WTC11 (cell line): Measurements from ENCODE around the gene GALM. TPM values are rescaled to one million over a fixed set of nuclear protein-coding genes. Genes with fewer than 3 reads are reported as not detected.

Experiments used
- ATAC-seq: fragments of 200-7000 bp; cut with Tn5 transposase; 2 replicates; pipeline ENCODE4 v1.10.0; 2021; ENCODE audit warnings: mild to moderate bottlenecking, moderate library complexity
- CTCF ChIA-PET: fragments of 300-600 bp; sonication (Branson Sonifier 250); formaldehyde crosslinking; loops from one replicate; lab custom pipeline; 2021; ENCODE audit warnings: antibody characterized with exemption; lab: Charles Lee
- POLR2A ChIA-PET: fragments of 350-600 bp; sonication (Branson Sonifier 250); formaldehyde crosslinking; loops from one replicate; lab custom pipeline; 2021; ENCODE audit warnings: antibody characterized with exemption; lab: Charles Lee
- DNase-seq: peaks from one replicate; pipeline ENCODE4 v3.0.0; 2021; ENCODE audit warnings: low spot score
- H3K27ac Mint-ChIP-seq: 2 replicates; pipeline ENCODE4 v1.8.0; 2021; ENCODE audit warnings: mixed read lengths
- H3K27me3 Mint-ChIP-seq: 2 replicates; pipeline ENCODE4 v1.8.0; 2021; ENCODE audit warnings: low read depth, mild to moderate bottlenecking, moderate library complexity, mixed read lengths
- H3K36me3 Mint-ChIP-seq: 2 replicates; pipeline ENCODE4 v1.8.0; 2021; ENCODE audit warnings: mixed read lengths
- H3K4me1 Mint-ChIP-seq: 2 replicates; pipeline ENCODE4 v1.8.0; 2022; ENCODE audit warnings: mixed read lengths
- H3K4me3 Mint-ChIP-seq: 2 replicates; pipeline ENCODE4 v1.8.0; 2021; ENCODE audit warnings: mild to moderate bottlenecking, moderate library complexity, mixed read lengths
- H3K9me3 Mint-ChIP-seq: 2 replicates; pipeline ENCODE4 v1.8.0; 2021; ENCODE audit warnings: mixed read lengths
- ARID4B ChIP-seq: sonication (generic); formaldehyde crosslinking; IDR thresholded peaks from 2 replicates; pipeline ENCODE4 v1.8.0; 2023; ENCODE audit warnings: missing genetic modification reagents, mild to moderate bottlenecking, borderline replicate concordance
- ATF1 ChIP-seq: sonication (generic); formaldehyde crosslinking; IDR thresholded peaks from 2 replicates; pipeline ENCODE4 v1.8.1; 2023; ENCODE audit warnings: mild to moderate bottlenecking, moderate library complexity, missing genetic modification reagents
- E2F1 ChIP-seq: sonication (generic); formaldehyde crosslinking; IDR thresholded peaks from 2 replicates; pipeline ENCODE4 v1.8.0; 2022; ENCODE audit warnings: mild to moderate bottlenecking, missing genetic modification reagents
- E2F4 ChIP-seq: sonication (generic); formaldehyde crosslinking; IDR thresholded peaks from 2 replicates; pipeline ENCODE4 v1.8.1; 2022; ENCODE audit warnings: low read depth, mild to moderate bottlenecking, moderate library complexity, missing genetic modification reagents, borderline replicate concordance
- ETV6 ChIP-seq: sonication (generic); formaldehyde crosslinking; IDR thresholded peaks from 2 replicates; pipeline ENCODE4 v1.8.1; 2022; ENCODE audit warnings: mild to moderate bottlenecking, missing genetic modification reagents
- HMGA2 ChIP-seq: fragments of 250-450 bp; sonication (Bioruptor Pico); IDR thresholded peaks from 2 replicates; pipeline ENCODE4 v1.4.0; 2021; ENCODE audit warnings: mild to moderate bottlenecking, moderate library complexity
- JUN ChIP-seq: sonication (generic); formaldehyde crosslinking; IDR thresholded peaks from 2 replicates; pipeline ENCODE4 v1.8.0; 2023; ENCODE audit warnings: mild to moderate bottlenecking, missing genetic modification reagents
- NFATC4 ChIP-seq: fragments of 250-450 bp; sonication (Bioruptor Pico); IDR thresholded peaks from 2 replicates; pipeline ENCODE4 v1.9.0; 2021; ENCODE audit warnings: mild to moderate bottlenecking
- PREB ChIP-seq: sonication (generic); formaldehyde crosslinking; IDR thresholded peaks from 2 replicates; pipeline ENCODE4 v1.8.1; 2022; ENCODE audit warnings: mild to moderate bottlenecking, missing genetic modification reagents, moderate library complexity, borderline replicate concordance
- TCF7 ChIP-seq: sonication (generic); formaldehyde crosslinking; IDR thresholded peaks from 2 replicates; pipeline ENCODE4 v1.8.0; 2022; ENCODE audit warnings: mild to moderate bottlenecking, low read depth, missing genetic modification reagents, moderate library complexity
- TEAD4 ChIP-seq: sonication (generic); formaldehyde crosslinking; IDR thresholded peaks from 2 replicates; pipeline ENCODE4 v1.8.0; 2022; ENCODE audit warnings: mild to moderate bottlenecking, missing genetic modification reagents
- ZNF425 ChIP-seq: fragments of 250-450 bp; sonication (Bioruptor Pico); conservative IDR thresholded peaks from 2 replicates; pipeline ENCODE4 v1.9.0; 2021; ENCODE audit warnings: mild to moderate bottlenecking
- total RNA-seq: library from RNA; stranded (reverse); gene quantifications from 3 replicates; pipeline ENCODE4 v1.2.3, GENCODE V29; 2021
- TF ChIP-seq, protein P1 (sequence below): fragments of 250-450 bp; sonication (Bioruptor Pico); IDR thresholded peaks from 2 replicates; pipeline ENCODE4 v1.9.0; 2021; ENCODE audit warnings: mild to moderate bottlenecking
- TF ChIP-seq, protein P2 (sequence below): sonication (generic); formaldehyde crosslinking; IDR thresholded peaks from 2 replicates; pipeline ENCODE4 v1.8.1; 2022; ENCODE audit warnings: low read depth, missing genetic modification reagents, borderline replicate concordance
- TF ChIP-seq, protein P3 (sequence below): sonication (generic); formaldehyde crosslinking; conservative IDR thresholded peaks from 2 replicates; pipeline ENCODE4 v1.8.1; 2022; ENCODE audit warnings: mild to moderate bottlenecking, missing genetic modification reagents
- TF ChIP-seq, protein P4 (sequence below): fragments of 200-600 bp; IDR thresholded peaks from 2 replicates; pipeline ENCODE4 v1.8.0; 2022; ENCODE audit warnings: antibody characterized with exemption

GALM gene
- total RNA-seq, 1 experiment from 2014 or later: 11.2 TPM

DNA sequence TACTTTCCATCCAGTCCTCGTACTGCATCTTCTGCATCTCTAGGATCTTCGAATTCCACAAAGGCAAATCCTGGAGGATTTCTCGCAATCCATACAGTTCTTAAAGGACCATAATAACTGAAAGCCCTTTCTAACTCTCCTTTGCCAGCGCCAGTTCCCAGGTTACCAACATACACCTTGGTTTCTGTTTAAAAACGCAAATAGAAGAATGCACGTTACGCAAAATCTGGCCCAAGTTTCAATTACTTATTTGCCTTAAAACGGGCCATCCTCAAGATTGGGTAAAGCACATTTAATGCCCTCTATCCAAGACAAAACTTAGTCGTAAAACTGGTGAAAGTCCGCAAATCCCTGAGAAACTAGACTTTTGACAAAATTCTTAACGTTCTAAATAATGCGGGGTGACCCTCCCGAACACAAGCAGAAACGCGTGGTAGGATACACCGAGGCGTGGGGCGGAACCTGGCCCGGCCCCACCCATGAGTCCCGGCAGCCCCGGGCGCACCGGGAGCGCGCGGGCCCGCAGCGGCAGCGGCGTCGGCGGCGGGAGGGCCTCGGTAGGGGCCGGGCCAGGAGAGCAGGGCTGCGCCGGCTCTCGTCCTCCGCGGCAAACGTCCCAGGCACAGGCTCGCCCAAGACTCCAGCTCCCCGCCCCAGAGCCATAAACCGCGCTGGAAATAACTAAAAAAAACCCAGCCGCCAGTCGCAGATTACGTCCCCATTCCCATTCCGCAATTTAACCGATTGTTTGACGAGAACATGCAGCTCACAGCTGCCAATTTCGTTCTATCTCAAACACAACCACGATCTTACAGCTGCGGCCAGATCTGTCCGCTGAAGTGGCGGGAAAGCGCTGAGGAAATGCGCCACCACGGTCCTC, 84.3 kb downstream of the GALM start (continued):
- TF ChIP-seq, protein P1, sequence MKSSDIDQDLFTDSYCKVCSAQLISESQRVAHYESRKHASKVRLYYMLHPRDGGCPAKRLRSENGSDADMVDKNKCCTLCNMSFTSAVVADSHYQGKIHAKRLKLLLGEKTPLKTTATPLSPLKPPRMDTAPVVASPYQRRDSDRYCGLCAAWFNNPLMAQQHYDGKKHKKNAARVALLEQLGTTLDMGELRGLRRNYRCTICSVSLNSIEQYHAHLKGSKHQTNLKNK: peak; percentile 53; the same call in 1 of the 2 replicates
- TF ChIP-seq ARID4B (CRISPR knock-in tag): no peak

DNA sequence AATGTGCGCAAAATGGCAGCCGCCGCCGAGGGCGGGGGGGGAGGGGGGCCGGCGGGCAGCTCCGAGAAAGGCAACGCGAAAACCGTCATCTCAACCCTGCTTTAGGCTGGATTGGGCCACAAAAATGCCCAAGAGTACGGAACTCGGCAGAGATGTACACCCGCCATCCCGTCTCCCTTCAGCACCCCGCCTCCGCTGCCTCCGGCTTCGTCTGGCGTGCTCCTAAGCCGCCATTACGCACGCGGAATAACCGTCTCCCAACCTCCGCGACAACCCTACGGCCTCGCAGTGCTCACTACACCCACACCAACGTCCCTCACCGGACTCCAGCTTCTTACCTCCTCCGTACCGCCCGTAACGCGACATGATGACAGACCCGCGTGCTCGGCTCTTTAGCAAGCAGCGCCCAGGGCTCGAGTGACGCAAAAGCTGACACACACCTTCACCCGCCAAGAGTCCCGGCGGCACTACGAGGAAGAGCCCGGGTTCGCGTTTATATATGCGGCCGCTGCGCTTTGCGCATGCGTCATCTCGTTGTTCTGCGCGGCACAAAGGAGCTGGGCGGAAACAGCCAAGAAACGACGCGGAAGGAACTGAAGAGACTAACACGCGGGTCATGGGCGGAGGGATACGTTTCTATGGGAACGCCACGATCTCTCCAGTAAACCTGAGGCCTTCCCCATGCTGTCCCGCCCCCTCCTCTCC, 85.1 kb downstream of the GALM start, which contains the start of gene SRSF7:
Gene SRSF7, minus strand, starts transcription at position 471 of the 705 bp plus-strand sequence. Its CDS starts 105 bp downstream, at position 366.
- Mint-ChIP-seq H3K4me1 (peaks cover 44% of the 10 kb centered on the region), H3K36me3 (peaks cover 46% of the 10 kb centered on the region), H3K27me3 (no peaks in the 10 kb centered on the region), H3K4me3 (peak within 1 kb of the TSS; percentile 100), H3K27ac (peak within 1 kb of the TSS; percentile 100), H3K9me3 (no peaks in the 10 kb centered on the region)
- CTCF ChIA-PET: interaction anchor here (0.6 to 2.1 kb wide), 4 partner anchors 148 to 300 kb away, joined by 3 to 5 read pairs (median 4); no protein-coding TSS in a partner anchor
- POLR2A ChIA-PET: interaction anchor here (0.5 to 2.4 kb wide), 40 partner anchors 8 to 1784 kb away, joined by 3 to 55 read pairs (median 4); partner anchors contain the start of genes ATL2, DHX57, GALM and HNRNPLL
- DNase-seq (peak; percentile 97), ATAC-seq (peak; percentile 89)
- TF ChIP-seq NFATC4 (CRISPR knock-in tag) (peak; percentile 88), ETV6 (peak; percentile 97), JUN (CRISPR knock-in tag) (peak; percentile 84; the same call in 1 of the 2 replicates), TEAD4 (peak; percentile 90), ATF1 (CRISPR knock-in tag) (peak; percentile 81; the same call in 1 of the 2 replicates), E2F4 (CRISPR knock-in tag) (peak; percentile 62; the same call in 1 of the 2 replicates), ZNF425 (CRISPR knock-in tag) (no peak), PREB (CRISPR knock-in tag) (peak; percentile 91; the same call in 1 of the 2 replicates), TCF7 (CRISPR knock-in tag) (0 out of 2 replicates have a peak, but pooled peaks have one; percentile 62), HMGA2 (CRISPR knock-in tag) (peak; percentile 69), E2F1 (CRISPR knock-in tag) (peak; percentile 52)
- TF ChIP-seq, protein P2, sequence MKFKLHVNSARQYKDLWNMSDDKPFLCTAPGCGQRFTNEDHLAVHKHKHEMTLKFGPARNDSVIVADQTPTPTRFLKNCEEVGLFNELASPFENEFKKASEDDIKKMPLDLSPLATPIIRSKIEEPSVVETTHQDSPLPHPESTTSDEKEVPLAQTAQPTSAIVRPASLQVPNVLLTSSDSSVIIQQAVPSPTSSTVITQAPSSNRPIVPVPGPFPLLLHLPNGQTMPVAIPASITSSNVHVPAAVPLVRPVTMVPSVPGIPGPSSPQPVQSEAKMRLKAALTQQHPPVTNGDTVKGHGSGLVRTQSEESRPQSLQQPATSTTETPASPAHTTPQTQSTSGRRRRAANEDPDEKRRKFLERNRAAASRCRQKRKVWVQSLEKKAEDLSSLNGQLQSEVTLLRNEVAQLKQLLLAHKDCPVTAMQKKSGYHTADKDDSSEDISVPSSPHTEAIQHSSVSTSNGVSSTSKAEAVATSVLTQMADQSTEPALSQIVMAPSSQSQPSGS (CRISPR knock-in tag): no peak
- TF ChIP-seq, protein P3, sequence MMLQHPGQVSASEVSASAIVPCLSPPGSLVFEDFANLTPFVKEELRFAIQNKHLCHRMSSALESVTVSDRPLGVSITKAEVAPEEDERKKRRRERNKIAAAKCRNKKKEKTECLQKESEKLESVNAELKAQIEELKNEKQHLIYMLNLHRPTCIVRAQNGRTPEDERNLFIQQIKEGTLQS (CRISPR knock-in tag): 0 out of 2 replicates have a peak, but pooled peaks have one; percentile 59
- TF ChIP-seq, protein P4, sequence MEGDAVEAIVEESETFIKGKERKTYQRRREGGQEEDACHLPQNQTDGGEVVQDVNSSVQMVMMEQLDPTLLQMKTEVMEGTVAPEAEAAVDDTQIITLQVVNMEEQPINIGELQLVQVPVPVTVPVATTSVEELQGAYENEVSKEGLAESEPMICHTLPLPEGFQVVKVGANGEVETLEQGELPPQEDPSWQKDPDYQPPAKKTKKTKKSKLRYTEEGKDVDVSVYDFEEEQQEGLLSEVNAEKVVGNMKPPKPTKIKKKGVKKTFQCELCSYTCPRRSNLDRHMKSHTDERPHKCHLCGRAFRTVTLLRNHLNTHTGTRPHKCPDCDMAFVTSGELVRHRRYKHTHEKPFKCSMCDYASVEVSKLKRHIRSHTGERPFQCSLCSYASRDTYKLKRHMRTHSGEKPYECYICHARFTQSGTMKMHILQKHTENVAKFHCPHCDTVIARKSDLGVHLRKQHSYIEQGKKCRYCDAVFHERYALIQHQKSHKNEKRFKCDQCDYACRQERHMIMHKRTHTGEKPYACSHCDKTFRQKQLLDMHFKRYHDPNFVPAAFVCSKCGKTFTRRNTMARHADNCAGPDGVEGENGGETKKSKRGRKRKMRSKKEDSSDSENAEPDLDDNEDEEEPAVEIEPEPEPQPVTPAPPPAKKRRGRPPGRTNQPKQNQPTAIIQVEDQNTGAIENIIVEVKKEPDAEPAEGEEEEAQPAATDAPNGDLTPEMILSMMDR: no peak
